Measurements from ENCODE around the gene CTSA.

- TF ChIP-seq POLR2A (IDR thresholded peaks at IDR 0.05; ENCODE audit: low read depth, low read length) (no peak), POLR2AphosphoS5 (IDR thresholded peaks at IDR 0.05; ENCODE audit: low read depth, low read length) (no peak), TAF1 (IDR thresholded peaks at IDR 0.05; ENCODE audit: borderline replicate concordance, low read depth, low read length) (no peak)
These were observed 12.9 kb upstream of the CTSA start for GRCh38 chr20:45878076-45878761.

All from GM12892 (cell line).